Activated CD4-positive, CD25-positive, alpha-beta regulatory T cell treated with anti-CD3 and anti-CD28 coated beads, Interleukin-2, amount 50 U/mL, for 24 hours (primary cell): ENCODE results near the gene SEC11A.
"Not testable (repeated sequence)": the region's sequence is repeated elsewhere in the genome, so short reads cannot be mapped to it uniquely, and the experiment has no call there.

Experiments
- ATAC-seq, 2 donors: fragments of 150-1000 bp; cut with Tn5 transposase; one replicate each; pipeline ENCODE4 v1.10.0; 2021; ENCODE audit warnings: mild to moderate bottlenecking in 1 of 2, moderate library complexity in 1 of 2

The SEC11A gene

GRCh38 chr15:84736375-84736774 is 20.4 kb upstream of the SEC11A start:
- peak; percentile 72 to 73 for ATAC-seq

- peak; percentile 56 to 62 for ATAC-seq
Measured at GRCh38 chr15:84735480-84736061, 19.6 kb upstream of the SEC11A start.

- ATAC-seq: peak; percentile 37 to 46
Measured at GRCh38 chr15:84734794-84735479, 19.0 kb upstream of the SEC11A start.

- ATAC-seq: no peak
Measured at GRCh38 chr15:84731774-84732173, 15.8 kb upstream of the SEC11A start.

GRCh38 chr15:84727429-84727828 is 11.5 kb upstream of the SEC11A start:
- ATAC-seq: no peak

GRCh38 chr15:84725001-84725491 is 9.1 kb upstream of the SEC11A start:
- ATAC-seq: peak in 1 of 2 donors; percentile 34

GRCh38 chr15:84722628-84723027 is 6.7 kb upstream of the SEC11A start:
- no peak for ATAC-seq

GRCh38 chr15:84721371-84721770 is 5.4 kb upstream of the SEC11A start:
- no peak for ATAC-seq

- no peak for ATAC-seq
Measured at GRCh38 chr15:84715441-84716035, 401 bp downstream of the SEC11A start.

GRCh38 chr15:84714821-84715220 is 1.1 kb downstream of the SEC11A start:
- ATAC-seq: no peak

- no peak for ATAC-seq
Measured at GRCh38 chr15:84714372-84714771, 1.6 kb downstream of the SEC11A start.

- ATAC-seq: no peak
Measured at GRCh38 chr15:84703808-84704207, 12.1 kb downstream of the SEC11A start.

GRCh38 chr15:84702961-84703482 is 12.9 kb downstream of the SEC11A start:
- ATAC-seq: peak in 1 of 2 donors; percentile 46

GRCh38 chr15:84699538-84700191 is 16.3 kb downstream of the SEC11A start:
- ATAC-seq: peak; percentile 69 to 78

GRCh38 chr15:84697236-84697990 is 18.5 kb downstream of the SEC11A start:
- peak in 1 of 2 donors; percentile 22 for ATAC-seq

GRCh38 chr15:84696757-84697156 is 19.2 kb downstream of the SEC11A start:
- no peak for ATAC-seq

GRCh38 chr15:84690342-84690741 is 25.6 kb downstream of the SEC11A start:
- no peak for ATAC-seq

GRCh38 chr15:84689858-84690257 is 26.1 kb downstream of the SEC11A start:
- ATAC-seq: no peak

GRCh38 chr15:84686446-84686845 is 29.5 kb downstream of the SEC11A start:
- ATAC-seq: not testable (repeated sequence)

- ATAC-seq: no peak
Measured at GRCh38 chr15:84685304-84685703, 30.6 kb downstream of the SEC11A start.

GRCh38 chr15:84684092-84684491 is 31.8 kb downstream of the SEC11A start:
- ATAC-seq: no peak

- ATAC-seq: peak; percentile 75 to 92
Measured at GRCh38 chr15:84681831-84682230, 34.1 kb downstream of the SEC11A start.
